Activated naive CD8-positive, alpha-beta T cell treated with anti-CD3 and anti-CD28 coated beads, Interleukin-2, amount 10 ng/mL, durations not matched to agents 7 days and 5 days (primary cell): ENCODE data around the gene CHST11. TPM values are rescaled to one million over a fixed set of nuclear protein-coding genes. Genes with fewer than 3 reads are reported as not detected.

ENCODE experiments used
- ATAC-seq: fragments of 150-1000 bp; cut with Tn5 transposase; one replicate; pipeline ENCODE4 v1.10.0; 2021; ENCODE audit warnings: low read depth, moderate library complexity
- POLR2A ChIA-PET: fragments of 350-600 bp; sonication (Branson Sonifier 250); formaldehyde crosslinking; loops from one replicate; lab custom pipeline; 2021; ENCODE audit warnings: antibody characterized with exemption; lab: Charles Lee
- DNase-seq: peaks from one replicate; pipeline ENCODE4 v3.0.0; 2021
- H3K27ac Mint-ChIP-seq: one replicate; pipeline ENCODE4 v1.8.0; 2022; ENCODE audit warnings: mild to moderate bottlenecking, mixed read lengths
- H3K27me3 Mint-ChIP-seq: one replicate; pipeline ENCODE4 v1.8.0; 2022; ENCODE audit warnings: mild to moderate bottlenecking, moderate library complexity, mixed read lengths
- H3K36me3 Mint-ChIP-seq: one replicate; pipeline ENCODE4 v1.8.0; 2021; ENCODE audit warnings: mild to moderate bottlenecking, mixed read lengths
- H3K4me1 Mint-ChIP-seq: one replicate; pipeline ENCODE4 v1.8.0; 2021; ENCODE audit warnings: mixed read lengths
- H3K4me3 Mint-ChIP-seq: one replicate; pipeline ENCODE4 v1.8.0; 2022; ENCODE audit warnings: mild to moderate bottlenecking, moderate library complexity, mixed read lengths
- H3K9me3 Mint-ChIP-seq: one replicate; pipeline ENCODE4 v1.8.0; 2021; ENCODE audit warnings: mixed read lengths
- total RNA-seq, 2 experiments: library from RNA; stranded (reverse); gene quantifications; one replicate each; pipeline ENCODE4 v1.2.3, GENCODE V29; 2021

The CHST11 gene
- total RNA-seq, 2 experiments from 2014 or later = 64.9 to 72.9 TPM

DNA sequence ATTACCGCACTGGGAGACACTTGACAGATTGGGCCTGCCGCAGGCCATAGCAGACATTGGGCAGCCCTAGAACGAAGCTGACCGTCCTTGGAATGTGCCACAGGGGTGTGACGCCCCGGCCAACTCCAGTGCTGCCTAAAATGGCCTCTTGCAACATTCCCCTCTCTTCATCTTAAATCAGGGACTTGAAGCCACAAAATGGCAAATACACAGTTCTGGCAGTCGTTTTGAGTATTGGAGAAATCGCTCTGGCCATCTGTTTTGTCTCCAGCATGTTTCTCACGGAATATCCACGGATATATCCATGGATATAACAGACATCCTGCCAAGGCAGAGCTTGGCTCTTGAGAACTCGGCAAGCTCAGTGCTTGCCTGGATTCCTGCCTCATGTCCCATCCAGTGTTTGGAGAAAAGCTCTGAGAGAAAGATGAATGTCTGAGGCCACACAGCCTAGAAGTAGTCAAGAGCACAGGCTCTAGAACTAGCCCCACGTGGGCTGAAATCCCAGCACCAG, 158.4 kb downstream of the CHST11 start:
- H3K27me3 Mint-ChIP-seq = no peaks in the 10 kb centered on the region

DNA sequence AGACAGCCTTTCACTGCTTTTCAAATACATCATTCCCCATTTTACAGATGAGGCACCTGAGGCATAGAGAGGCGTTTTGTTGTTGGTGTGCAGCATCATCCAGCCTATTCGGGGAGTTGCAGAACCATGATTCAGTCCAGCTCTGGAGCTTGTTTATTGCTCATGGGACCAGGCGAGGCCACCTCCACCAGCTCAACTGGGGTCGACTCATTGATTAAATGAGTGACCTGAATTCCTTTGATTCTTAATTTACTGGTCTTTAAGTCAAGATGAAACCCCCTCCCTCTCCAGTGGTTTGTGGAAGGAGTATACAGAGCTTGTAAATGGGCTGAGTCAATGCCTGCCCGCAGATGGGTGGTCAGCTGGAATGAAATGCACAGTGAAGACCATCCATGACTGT, 161.9 kb downstream of the CHST11 start:
- POLR2A ChIA-PET = no interaction called here
- Mint-ChIP-seq H3K27me3 (no peaks in the 10 kb centered on the region), H3K9me3 (no peaks in the 10 kb centered on the region), H3K27ac (no peak overlapping the region), H3K36me3 (peaks cover 28% of the 10 kb centered on the region), H3K4me3 (no peak overlapping the region), H3K4me1 (peaks cover 7% of the 10 kb centered on the region)
- ATAC-seq (no peak), DNase-seq (no peak)

More for the DNA sequence above, 158.4 kb downstream of the CHST11 start:
- Mint-ChIP-seq H3K9me3 (no peaks in the 10 kb centered on the region), H3K27ac (no peak overlapping the region), H3K36me3 (peaks cover 29% of the 10 kb centered on the region), H3K4me3 (no peak overlapping the region), H3K4me1 (peaks cover 14% of the 10 kb centered on the region)
- ATAC-seq = no peak
- no peak for DNase-seq
- POLR2A ChIA-PET = interaction anchor here (0.6 kb wide), 1 partner anchor 325 kb away, joined by 4 read pairs; no protein-coding TSS in a partner anchor

DNA sequence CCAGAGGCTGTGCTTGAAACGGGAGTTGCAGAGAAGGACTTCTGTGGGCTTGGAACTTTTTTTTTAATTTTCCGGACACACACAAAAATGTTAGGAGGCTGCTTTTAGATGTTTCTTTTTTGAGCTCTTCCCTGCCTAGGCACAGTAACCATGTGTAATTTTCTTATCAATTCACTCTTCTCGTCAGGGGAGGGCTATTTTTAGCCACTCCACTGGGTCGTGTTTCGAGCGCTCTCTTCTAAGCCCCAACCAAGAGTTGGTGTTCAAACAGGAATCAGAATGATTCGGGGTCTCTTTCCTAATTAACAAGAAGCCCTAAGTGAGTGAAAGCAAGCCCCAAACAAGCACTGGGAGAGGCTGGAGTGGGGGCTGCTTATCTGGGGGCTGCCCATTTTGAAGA, 162.6 kb downstream of the CHST11 start:
- ATAC-seq (no peak), DNase-seq (no peak)
- peaks cover 12% of the 10 kb centered on the region for H3K4me1 Mint-ChIP-seq
- H3K9me3 Mint-ChIP-seq = no peaks in the 10 kb centered on the region
- POLR2A ChIA-PET = no interaction called here
- H3K27me3 Mint-ChIP-seq = no peaks in the 10 kb centered on the region
- H3K36me3 Mint-ChIP-seq = peaks cover 31% of the 10 kb centered on the region
- no peak overlapping the region for H3K4me3 Mint-ChIP-seq
- H3K27ac Mint-ChIP-seq = no peak overlapping the region

DNA sequence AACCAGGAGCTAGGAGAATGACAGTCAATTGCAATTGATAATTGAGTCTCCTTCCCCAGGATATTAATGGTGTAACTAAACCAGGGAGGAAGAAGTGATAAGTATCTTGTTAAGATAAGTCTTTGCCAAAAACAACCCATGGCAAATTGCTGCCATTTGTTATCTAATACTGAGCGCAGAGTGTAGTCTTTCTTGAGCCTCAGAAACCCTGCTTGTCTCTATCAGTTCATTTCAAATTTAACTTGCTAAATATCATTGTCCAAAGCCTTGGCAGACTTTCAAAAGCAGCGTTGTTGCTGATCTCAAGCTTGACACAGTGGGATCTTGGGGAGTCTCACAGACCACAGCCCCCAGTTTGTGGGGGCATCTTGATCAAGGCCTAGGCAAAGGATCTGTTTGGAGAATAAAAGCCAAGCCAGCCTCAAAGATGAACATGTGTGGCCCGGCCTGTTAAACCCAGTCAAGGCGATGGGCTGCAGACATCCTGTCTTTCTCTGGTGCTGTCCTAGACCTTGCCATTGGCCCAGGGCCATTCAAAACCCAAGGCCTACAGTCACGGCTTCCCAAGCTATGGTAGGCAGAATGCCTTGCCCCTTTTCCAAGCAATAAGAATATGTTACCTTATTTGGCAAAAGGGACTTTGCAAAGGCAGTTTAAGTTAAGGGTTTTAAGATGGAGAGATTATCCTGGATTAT, 164.2 kb downstream of the CHST11 start:
- no peak overlapping the region for H3K27ac Mint-ChIP-seq
- H3K4me3 Mint-ChIP-seq = no peak overlapping the region
- H3K36me3 Mint-ChIP-seq = peaks cover 29% of the 10 kb centered on the region

DNA sequence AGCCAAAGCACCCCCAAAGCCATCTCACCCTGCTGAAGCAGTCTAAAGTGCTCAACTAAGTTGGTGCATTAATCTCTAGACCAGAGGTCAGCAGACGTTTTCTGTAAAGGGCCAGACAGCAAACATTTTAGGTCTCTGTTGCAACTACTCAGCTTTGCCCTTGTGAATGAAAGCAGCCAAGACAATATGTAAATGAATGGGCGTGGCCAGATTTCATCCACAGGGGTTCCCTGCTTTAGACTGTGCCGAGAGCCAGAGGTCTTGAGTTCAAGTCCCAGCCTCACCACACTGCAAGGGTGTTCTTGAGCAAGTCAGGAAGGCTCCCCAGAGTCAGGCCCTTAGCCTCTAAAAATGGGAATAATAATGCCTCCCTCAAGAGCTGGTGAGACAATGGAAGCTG, 166.2 kb downstream of the CHST11 start:
- Mint-ChIP-seq H3K4me1 (peaks cover 11% of the 10 kb centered on the region), H3K4me3 (no peak overlapping the region), H3K9me3 (no peaks in the 10 kb centered on the region), H3K36me3 (peaks cover 29% of the 10 kb centered on the region), H3K27ac (no peak overlapping the region), H3K27me3 (no peaks in the 10 kb centered on the region)
- ATAC-seq (no peak), DNase-seq (no peak)
- POLR2A ChIA-PET = no interaction called here

More for the DNA sequence above, 164.2 kb downstream of the CHST11 start:
- no peaks in the 10 kb centered on the region for H3K9me3 Mint-ChIP-seq
- no peaks in the 10 kb centered on the region for H3K27me3 Mint-ChIP-seq
- ATAC-seq (no peak), DNase-seq (no peak)
- POLR2A ChIA-PET = no interaction called here
- H3K4me1 Mint-ChIP-seq = peaks cover 11% of the 10 kb centered on the region

DNA sequence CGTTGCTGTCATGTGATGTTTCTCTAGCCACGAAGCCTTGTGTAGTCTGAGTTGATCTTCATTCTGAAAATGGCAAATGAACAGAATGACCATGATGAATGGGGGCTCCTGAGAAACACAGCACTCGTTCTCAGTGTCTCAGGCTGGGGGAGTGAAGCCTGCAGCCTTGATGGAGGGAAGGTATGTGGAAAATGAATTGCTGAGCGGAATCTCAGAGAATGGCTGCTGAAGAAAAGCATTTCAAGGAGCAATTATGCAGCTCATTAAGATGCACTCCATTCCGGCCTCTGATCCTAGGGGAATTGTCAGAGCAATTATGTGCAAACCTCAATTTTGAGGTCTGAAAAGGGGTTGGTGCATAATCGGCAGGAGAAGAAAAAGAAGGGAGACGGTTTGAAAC, 167.1 kb downstream of the CHST11 start:
- H3K9me3 Mint-ChIP-seq = no peaks in the 10 kb centered on the region
- peaks cover 13% of the 10 kb centered on the region for H3K4me1 Mint-ChIP-seq
- ATAC-seq (no peak), DNase-seq (no peak)
- no peaks in the 10 kb centered on the region for H3K27me3 Mint-ChIP-seq
- no peak overlapping the region for H3K4me3 Mint-ChIP-seq
- POLR2A ChIA-PET = interaction anchor here (0.7 kb wide), 1 partner anchor 59 kb away, joined by 3 read pairs; no protein-coding TSS in a partner anchor
- H3K27ac Mint-ChIP-seq = no peak overlapping the region
- H3K36me3 Mint-ChIP-seq = peaks cover 27% of the 10 kb centered on the region

DNA sequence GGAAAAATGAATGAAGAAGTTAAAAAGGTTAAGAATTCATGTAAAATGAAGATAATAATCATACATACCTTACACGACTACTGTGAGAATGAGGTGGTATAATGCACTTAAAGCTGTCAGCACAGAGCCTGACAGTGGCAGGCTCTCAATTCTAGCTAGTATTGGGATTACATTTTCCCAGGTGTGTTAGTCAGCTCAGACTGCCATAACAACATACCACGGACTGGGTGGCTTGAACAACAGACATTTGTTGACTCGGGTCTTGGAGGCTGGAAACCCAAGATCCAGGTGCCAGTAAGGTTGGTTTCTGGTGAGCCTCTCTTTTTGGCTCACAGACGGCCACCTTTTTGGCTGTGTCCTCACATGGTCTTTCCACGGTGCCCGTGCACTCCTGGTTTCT, 167.8 kb downstream of the CHST11 start:
- H3K4me1 Mint-ChIP-seq = peaks cover 12% of the 10 kb centered on the region
- H3K27me3 Mint-ChIP-seq = no peaks in the 10 kb centered on the region
- no peak for DNase-seq
- no peak overlapping the region for H3K27ac Mint-ChIP-seq
- H3K36me3 Mint-ChIP-seq = peaks cover 23% of the 10 kb centered on the region
- H3K9me3 Mint-ChIP-seq = no peaks in the 10 kb centered on the region
- no peak overlapping the region for H3K4me3 Mint-ChIP-seq
- no peak for ATAC-seq
- POLR2A ChIA-PET = no interaction called here

DNA sequence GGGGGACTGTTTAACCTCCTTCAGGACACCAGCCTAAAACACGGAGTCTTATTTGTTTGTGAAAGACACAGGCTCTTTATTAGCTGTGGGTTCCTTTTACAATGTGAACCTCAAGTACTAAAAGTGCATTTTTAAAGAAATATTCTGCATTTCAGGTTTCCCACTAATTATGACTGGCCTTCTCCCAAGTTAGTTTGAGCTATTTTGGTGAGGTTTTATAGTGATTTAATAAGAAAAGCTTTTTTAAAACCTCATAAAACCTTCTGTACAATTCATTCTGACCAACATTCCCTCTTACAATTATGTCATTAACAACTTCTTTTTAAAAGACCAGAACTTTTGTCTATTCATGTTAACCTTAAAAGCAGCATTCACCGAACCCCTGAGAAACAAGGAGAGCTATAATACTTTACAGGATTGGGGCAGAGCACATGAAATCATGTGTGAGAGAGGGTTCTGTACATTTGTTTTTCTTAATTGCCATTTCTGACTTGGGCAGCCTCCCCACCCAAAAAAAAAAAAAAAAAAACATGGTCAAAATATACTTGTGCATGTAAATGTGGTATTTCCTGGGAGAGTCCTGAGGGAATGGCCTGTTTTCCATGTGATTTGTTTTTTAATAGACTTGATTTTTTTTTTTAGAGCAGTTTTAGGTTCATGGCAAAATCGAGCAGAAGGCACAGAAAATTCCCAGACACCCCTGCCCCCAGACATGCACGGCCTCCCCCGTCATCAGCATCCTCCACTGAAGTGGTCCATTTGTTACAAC, 169.5 kb downstream of the CHST11 start:
- no peak overlapping the region for H3K27ac Mint-ChIP-seq
- H3K4me1 Mint-ChIP-seq = peaks cover 19% of the 10 kb centered on the region
- DNase-seq = no peak
- peaks cover 16% of the 10 kb centered on the region for H3K36me3 Mint-ChIP-seq
- H3K4me3 Mint-ChIP-seq = no peak overlapping the region
- H3K9me3 Mint-ChIP-seq = no peaks in the 10 kb centered on the region
- POLR2A ChIA-PET = no interaction called here
- ATAC-seq = no peak
- no peaks in the 10 kb centered on the region for H3K27me3 Mint-ChIP-seq

DNA sequence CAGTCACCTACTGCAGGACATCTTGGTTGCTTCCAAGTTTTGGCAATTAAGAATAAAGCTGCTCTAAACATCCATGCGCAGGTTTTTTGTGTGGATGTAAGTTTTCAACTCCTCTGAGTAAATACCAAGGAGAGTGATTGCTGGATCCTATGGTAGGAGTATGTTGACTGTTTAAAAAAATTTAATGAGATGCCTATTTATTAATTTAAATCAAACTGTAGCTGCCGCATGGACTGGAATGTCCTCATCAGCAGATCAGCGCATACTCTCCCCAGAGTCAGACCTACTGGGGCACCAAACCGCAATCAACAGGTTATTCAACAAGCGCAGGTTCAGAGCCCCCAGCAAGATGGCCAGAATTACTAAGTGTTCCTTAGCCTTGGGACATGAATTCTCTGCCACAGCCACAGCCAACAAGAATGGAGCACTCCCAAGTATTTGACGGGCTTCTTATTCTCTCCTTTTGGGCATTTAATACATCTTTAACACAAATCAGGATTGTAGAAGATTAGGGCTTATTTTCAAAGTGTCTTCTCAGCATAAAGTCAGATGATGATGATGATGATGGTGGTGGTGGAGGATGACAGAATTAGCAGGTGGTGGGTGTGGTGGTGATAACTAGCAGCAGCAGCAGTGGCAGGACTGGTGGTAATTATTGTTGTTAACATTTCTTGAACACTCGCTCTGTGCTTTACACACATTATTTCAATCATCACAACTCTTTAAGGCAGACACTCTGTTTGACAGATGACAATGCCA, 170.7 kb downstream of the CHST11 start:
- no peak overlapping the region for H3K4me3 Mint-ChIP-seq
- no peaks in the 10 kb centered on the region for H3K9me3 Mint-ChIP-seq
- peaks cover 19% of the 10 kb centered on the region for H3K4me1 Mint-ChIP-seq
- no peak for DNase-seq
- no peak for ATAC-seq
- H3K27ac Mint-ChIP-seq = no peak overlapping the region
- H3K27me3 Mint-ChIP-seq = no peaks in the 10 kb centered on the region
- H3K36me3 Mint-ChIP-seq = peaks cover 16% of the 10 kb centered on the region
- POLR2A ChIA-PET = no interaction called here

DNA sequence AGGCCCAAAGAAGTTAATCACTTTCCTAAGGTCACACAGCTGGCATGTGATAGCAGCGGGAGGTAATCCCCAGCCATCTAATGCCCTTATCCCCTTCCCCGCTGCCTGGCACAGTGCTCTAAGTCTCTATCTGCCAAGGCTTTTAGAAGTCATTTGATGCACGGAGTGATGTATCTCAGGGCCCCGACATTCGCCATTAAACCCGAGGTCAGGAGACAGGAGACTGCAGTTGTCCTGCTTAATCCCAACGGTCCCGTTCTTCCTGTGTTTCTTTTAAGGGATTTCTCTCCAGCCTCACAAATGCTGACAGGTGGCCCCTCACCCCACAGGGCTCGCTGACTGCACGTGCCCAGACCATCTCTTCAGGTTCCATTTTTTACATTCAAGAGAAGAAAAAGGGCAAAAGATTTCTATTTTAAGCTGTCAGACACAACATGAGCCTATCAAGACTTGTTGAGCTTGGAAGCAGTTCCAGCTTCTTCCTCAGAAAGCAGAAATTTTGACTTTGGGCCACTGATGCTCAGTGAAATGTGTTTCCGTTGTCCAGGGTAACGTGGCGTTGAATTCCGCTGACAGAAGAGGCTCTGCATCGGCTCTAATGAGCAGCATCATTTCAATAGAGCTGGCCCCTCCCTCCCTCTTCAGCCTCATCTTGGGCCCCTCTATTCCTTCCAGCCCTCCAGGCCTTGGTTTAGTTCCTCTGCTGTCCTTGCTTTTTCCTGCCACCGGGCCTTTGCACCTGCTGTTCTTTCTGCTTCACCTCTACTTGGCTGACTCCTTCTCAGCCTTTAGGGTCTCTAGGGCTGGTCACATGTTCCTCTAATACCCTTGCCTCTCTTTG, 171.5 kb downstream of the CHST11 start:
- no peak for ATAC-seq
- no peaks in the 10 kb centered on the region for H3K27me3 Mint-ChIP-seq
- peaks cover 21% of the 10 kb centered on the region for H3K4me1 Mint-ChIP-seq
- peaks cover 16% of the 10 kb centered on the region for H3K36me3 Mint-ChIP-seq
- no peak for DNase-seq
- H3K9me3 Mint-ChIP-seq = no peaks in the 10 kb centered on the region
- H3K27ac Mint-ChIP-seq = no peak overlapping the region
- POLR2A ChIA-PET = no interaction called here
- H3K4me3 Mint-ChIP-seq = no peak overlapping the region

DNA sequence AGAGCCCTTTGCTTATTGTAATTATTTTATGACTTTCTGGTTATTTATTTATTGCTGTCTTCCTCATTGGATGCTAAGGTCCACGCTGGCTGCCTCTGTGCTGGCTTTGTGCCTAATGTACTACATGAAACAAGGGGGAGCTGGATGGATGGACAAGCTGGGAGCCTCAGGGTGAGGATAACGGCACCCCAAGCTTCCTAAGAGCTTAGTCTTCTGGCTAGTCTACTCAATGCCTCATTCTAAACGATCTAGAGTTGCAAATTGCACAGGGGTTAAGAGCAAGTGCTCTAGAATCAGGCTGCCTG, 172.0 kb downstream of the CHST11 start:
- H3K4me3 Mint-ChIP-seq = no peak overlapping the region
- H3K36me3 Mint-ChIP-seq = peaks cover 14% of the 10 kb centered on the region
- ATAC-seq = no peak
- H3K27ac Mint-ChIP-seq = no peak overlapping the region
- peaks cover under 1% of the 10 kb centered on the region for H3K9me3 Mint-ChIP-seq
- POLR2A ChIA-PET = no interaction called here
- H3K27me3 Mint-ChIP-seq = no peaks in the 10 kb centered on the region
- peaks cover 20% of the 10 kb centered on the region for H3K4me1 Mint-ChIP-seq
- no peak for DNase-seq

DNA sequence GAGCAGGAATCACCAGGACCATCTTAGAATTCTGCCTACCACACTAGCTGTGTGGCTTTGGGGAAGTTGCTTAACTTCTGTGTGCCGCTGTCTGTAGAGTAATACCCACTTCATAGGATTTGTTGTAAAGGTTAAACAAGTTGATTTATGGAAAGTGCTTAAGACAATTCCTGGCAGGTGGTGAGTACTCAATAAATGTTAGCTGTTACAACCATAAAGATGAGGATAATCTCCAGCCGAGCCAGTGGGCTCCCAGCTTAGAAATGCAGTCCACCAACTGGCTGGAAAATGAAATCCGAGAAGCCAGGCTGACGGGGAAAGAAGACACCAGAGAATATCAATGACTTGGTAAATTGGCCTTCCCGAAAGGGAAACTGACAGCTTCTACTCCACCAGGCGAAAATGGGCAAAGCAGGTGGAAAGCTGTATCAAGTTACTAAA, 173.5 kb downstream of the CHST11 start:
- Mint-ChIP-seq H3K4me3 (no peak overlapping the region), H3K4me1 (peaks cover 14% of the 10 kb centered on the region), H3K9me3 (peaks cover 1% of the 10 kb centered on the region), H3K27ac (no peak overlapping the region), H3K36me3 (peaks cover 18% of the 10 kb centered on the region), H3K27me3 (no peaks in the 10 kb centered on the region)
- POLR2A ChIA-PET = no interaction called here
- ATAC-seq = no peak
- DNase-seq = no peak

DNA sequence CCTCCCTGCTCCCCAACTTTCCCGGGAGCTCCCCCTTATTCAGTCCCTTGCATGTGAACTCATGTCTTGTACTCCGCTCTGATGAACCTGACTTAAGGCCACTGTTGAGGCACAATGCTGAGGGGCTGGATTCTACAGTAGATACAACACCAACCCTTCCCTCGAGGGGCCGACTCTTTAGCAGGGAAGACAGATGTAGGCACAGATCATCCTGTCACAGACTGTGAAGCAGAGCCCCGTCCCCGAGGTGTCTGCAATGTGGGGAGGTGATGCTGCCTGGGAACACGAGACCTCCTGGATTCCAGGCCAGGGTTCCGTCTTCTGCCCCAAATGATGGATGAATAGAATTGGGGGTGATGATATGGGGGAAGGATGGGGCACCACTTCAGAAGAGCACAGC, 175.1 kb downstream of the CHST11 start:
- no peaks in the 10 kb centered on the region for H3K27me3 Mint-ChIP-seq
- H3K36me3 Mint-ChIP-seq = peaks cover 25% of the 10 kb centered on the region
- no peak overlapping the region for H3K4me3 Mint-ChIP-seq
- no peak overlapping the region for H3K27ac Mint-ChIP-seq
- POLR2A ChIA-PET = no interaction called here
- DNase-seq (no peak), ATAC-seq (no peak)
- peaks cover 1% of the 10 kb centered on the region for H3K9me3 Mint-ChIP-seq
- peaks cover 17% of the 10 kb centered on the region for H3K4me1 Mint-ChIP-seq
